ENCODE data around the gene CASZ1. TPM values are rescaled to one million over a fixed set of nuclear protein-coding genes. Genes with fewer than 3 reads are reported as not detected.

The CASZ1 gene
- total RNA-seq, 1 experiment from 2014 or later: 27.8 TPM

- ATAC-seq (no peak), DNase-seq (ENCODE audit: low read depth, low spot score) (no peak)
- ChIA-PET POLR2A (no interaction called here), CTCF (interaction anchor here (0.5 to 0.7 kb wide), 3 partner anchors 23 to 123 kb away, joined by 3 to 4 read pairs (median 4); no protein-coding TSS in a partner anchor)
- H3K27ac ChIP-seq (ENCODE audit: low read length): no peak overlapping the region
- no peaks in the 10 kb centered on the region for H3K36me3 ChIP-seq (ENCODE audit: control insufficient read depth, insufficient read depth, low read length)
- H3K4me1 ChIP-seq (ENCODE audit: control insufficient read depth, insufficient read depth, low read length): peaks cover 8% of the 10 kb centered on the region
- BruUV-seq (replicated peaks): no TSS peak
- TF ChIP-seq SIN3A (IDR thresholded peaks at IDR 0.05; ENCODE audit: borderline replicate concordance, insufficient read depth, low read depth, low read length) (no peak), CTCF (IDR thresholded peaks at IDR 0.05) (no peak), POLR2AphosphoS5 (IDR thresholded peaks at IDR 0.05; ENCODE audit: low read depth, low read length) (no peak), REST (IDR thresholded peaks at IDR 0.05; ENCODE audit: insufficient read depth in 1 of 2, low read depth in 2 of 2, low read length in 1 of 2) (no peak), TCF7L2 (IDR thresholded peaks at IDR 0.05; ENCODE audit: low read depth, low read length) (no peak)
- in situ Hi-C loops (cut with HindIII; ENCODE audit: low pct_unique_long_range_greater_than_20kb, low sequenced_read_pairs): no loop called here
- no peak overlapping the region for H3K4me3 ChIP-seq (ENCODE audit: low read depth in 2 of 2, low read length in 2 of 2)
- H3K27me3 ChIP-seq (ENCODE audit: control insufficient read depth, insufficient read depth, low read length): no peaks in the 10 kb centered on the region
- intact Hi-C loops (cut with micrococcal nuclease; ENCODE audit: unreplicated experiment): no loop called here
- H3K9me3 ChIP-seq (ENCODE audit: control insufficient read depth, insufficient read depth, low read depth, low read length): no peaks in the 10 kb centered on the region
Observed at GRCh38 chr1:10631121-10631810, 165.2 kb downstream of the CASZ1 start.

GRCh38 chr1:10630661-10631120, 165.8 kb downstream of the CASZ1 start:
- CTCF ChIA-PET: interaction anchor here (0.5 to 0.7 kb wide), 3 partner anchors 22 to 122 kb away, joined by 3 to 4 read pairs (median 4); no protein-coding TSS in a partner anchor
- TF ChIP-seq REST (IDR thresholded peaks at IDR 0.05; ENCODE audit: insufficient read depth in 1 of 2, low read depth in 2 of 2, low read length in 1 of 2): no peak
- no peak for TF ChIP-seq TCF7L2 (IDR thresholded peaks at IDR 0.05; ENCODE audit: low read depth, low read length)
- H3K4me3 ChIP-seq (ENCODE audit: low read depth in 2 of 2, low read length in 2 of 2): no peak overlapping the region
- H3K9me3 ChIP-seq (ENCODE audit: control insufficient read depth, insufficient read depth, low read depth, low read length): no peaks in the 10 kb centered on the region
- intact Hi-C loops (cut with micrococcal nuclease; ENCODE audit: unreplicated experiment) (no loop called here), in situ Hi-C loops (cut with HindIII; ENCODE audit: low pct_unique_long_range_greater_than_20kb, low sequenced_read_pairs) (no loop called here)
- BruUV-seq (replicated peaks): no TSS peak
- H3K27ac ChIP-seq (ENCODE audit: low read length): no peak overlapping the region
- DNase-seq (ENCODE audit: low read depth, low spot score) (no peak), ATAC-seq (no peak)
- no peaks in the 10 kb centered on the region for H3K27me3 ChIP-seq (ENCODE audit: control insufficient read depth, insufficient read depth, low read length)
- H3K36me3 ChIP-seq (ENCODE audit: control insufficient read depth, insufficient read depth, low read length): no peaks in the 10 kb centered on the region
- peaks cover 8% of the 10 kb centered on the region for H3K4me1 ChIP-seq (ENCODE audit: control insufficient read depth, insufficient read depth, low read length)
- POLR2A ChIA-PET: no interaction called here

Data from Panc1 (cell line).